Prostate gland (tissue), 2 donors: ENCODE results near the gene HSF2.

Experiments
- CTCF ChIP-seq, 4 experiments: fragments of 200-600 bp in 2 of 4; fragments of 450-650 bp in 2 of 4; sonication (generic) in 2 of 4; IDR thresholded peaks; 1 replicate in 3 of 4; 2 replicates in 1 of 4; pipeline ENCODE4 v1.5.1; 2016 to 2019; ENCODE audit warnings: antibody characterized with exemption in 4 of 4, mild to moderate bottlenecking in 2 of 4, moderate library complexity in 2 of 4
- POLR2A ChIP-seq: fragments of 450-650 bp; IDR thresholded peaks from one replicate; pipeline ENCODE4 v1.6.1; 2016; ENCODE audit warnings: antibody characterized with exemption, mild to moderate bottlenecking
- POLR2AphosphoS5 ChIP-seq: sonication (generic); formaldehyde crosslinking; IDR thresholded peaks from one replicate; pipeline ENCODE4 v1.6.1; 2017; ENCODE audit warnings: antibody characterized with exemption

- TF ChIP-seq CTCF (IDR thresholded peaks at IDR 0.05) (no peak), POLR2AphosphoS5 (no peak), POLR2A (no peak)
Observed at GRCh38 chr6:122407712-122408111, 8.3 kb downstream of the HSF2 start.
